ENCODE results near the gene LIPM.

The LIPM gene

GRCh38 chr10:88849234-88849633 is 46.7 kb downstream of the LIPM start:
- ChIA-PET POLR2A (no interaction called here), CTCF (interaction anchor here (1.4 to 2.3 kb wide), 2 partner anchors 14 to 365 kb away, joined by 3 to 14 read pairs; no protein-coding TSS in a partner anchor)
- H3K4me3 ChIP-seq (ENCODE audit: low read depth, low read length) = no peak overlapping the region
- no peak for TF ChIP-seq ZNF169 (tag by site-specific recombination; IDR thresholded peaks at IDR 0.05)
- no peak for TF ChIP-seq ZNF239 (tag by site-specific recombination; IDR thresholded peaks at IDR 0.05)
- no peak for TF ChIP-seq ZNF513 (tag by site-specific recombination; IDR thresholded peaks at IDR 0.05)
- TF ChIP-seq BCL11B (tag by site-specific recombination; IDR thresholded peaks at IDR 0.05; ENCODE audit: low read depth) = no peak
- TF ChIP-seq, protein P1, sequence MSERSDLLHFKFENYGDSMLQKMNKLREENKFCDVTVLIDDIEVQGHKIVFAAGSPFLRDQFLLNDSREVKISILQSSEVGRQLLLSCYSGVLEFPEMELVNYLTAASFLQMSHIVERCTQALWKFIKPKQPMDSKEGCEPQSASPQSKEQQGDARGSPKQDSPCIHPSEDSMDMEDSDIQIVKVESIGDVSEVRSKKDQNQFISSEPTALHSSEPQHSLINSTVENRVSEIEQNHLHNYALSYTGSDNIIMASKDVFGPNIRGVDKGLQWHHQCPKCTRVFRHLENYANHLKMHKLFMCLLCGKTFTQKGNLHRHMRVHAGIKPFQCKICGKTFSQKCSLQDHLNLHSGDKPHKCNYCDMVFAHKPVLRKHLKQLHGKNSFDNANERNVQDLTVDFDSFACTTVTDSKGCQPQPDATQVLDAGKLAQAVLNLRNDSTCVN (tag by site-specific recombination; optimal IDR thresholded peaks at IDR 0.05) = no peak
- no peak for TF ChIP-seq ZSCAN30 (tag by site-specific recombination; IDR thresholded peaks at IDR 0.05)
- no peak for TF ChIP-seq REPIN1 (tag by site-specific recombination; IDR thresholded peaks at IDR 0.05; ENCODE audit: low read depth)
- 0 out of 2 replicates have a peak, but pooled peaks have one; percentile 5 for TF ChIP-seq SCRT2 (tag by site-specific recombination; IDR thresholded peaks at IDR 0.05)
- no peak overlapping the region for H3K27ac ChIP-seq (ENCODE audit: extremely low read depth, low read depth, low read length)
- 0 out of 2 replicates have a peak, but pooled peaks cover under 1% of the 10 kb centered on the region for H3K4me1 ChIP-seq (ENCODE audit: control insufficient read depth, insufficient read depth, low read length)
- no peaks in the 10 kb centered on the region for H3K9me3 ChIP-seq (ENCODE audit: control insufficient read depth, insufficient read depth, low read depth, low read length)
- H3K36me3 ChIP-seq (ENCODE audit: control insufficient read depth in 2 of 2, insufficient read depth in 1 of 2, low read length in 2 of 2) = no peaks in the 10 kb centered on the region

- Histone ChIP-seq H3K9me3 (ENCODE audit: control insufficient read depth, insufficient read depth, low read depth, low read length) (no peaks in the 10 kb centered on the region), H3K27ac (ENCODE audit: extremely low read depth, low read depth, low read length) (no peak overlapping the region), H3K4me1 (ENCODE audit: control insufficient read depth, insufficient read depth, low read length) (0 out of 2 replicates have a peak, but pooled peaks cover 4% of the 10 kb centered on the region), H3K36me3 (ENCODE audit: control insufficient read depth in 2 of 2, insufficient read depth in 1 of 2, low read length in 2 of 2) (no peaks in the 10 kb centered on the region), H3K4me3 (ENCODE audit: low read depth, low read length) (no peak overlapping the region)
- TF ChIP-seq ZNF514 (tag by site-specific recombination; IDR thresholded peaks at IDR 0.05) (no peak), ZNF791 (tag by site-specific recombination; IDR thresholded peaks at IDR 0.05) (no peak), MYNN (tag by site-specific recombination; IDR thresholded peaks at IDR 0.05; ENCODE audit: borderline replicate concordance) (no peak)
- TF ChIP-seq, protein P2, sequence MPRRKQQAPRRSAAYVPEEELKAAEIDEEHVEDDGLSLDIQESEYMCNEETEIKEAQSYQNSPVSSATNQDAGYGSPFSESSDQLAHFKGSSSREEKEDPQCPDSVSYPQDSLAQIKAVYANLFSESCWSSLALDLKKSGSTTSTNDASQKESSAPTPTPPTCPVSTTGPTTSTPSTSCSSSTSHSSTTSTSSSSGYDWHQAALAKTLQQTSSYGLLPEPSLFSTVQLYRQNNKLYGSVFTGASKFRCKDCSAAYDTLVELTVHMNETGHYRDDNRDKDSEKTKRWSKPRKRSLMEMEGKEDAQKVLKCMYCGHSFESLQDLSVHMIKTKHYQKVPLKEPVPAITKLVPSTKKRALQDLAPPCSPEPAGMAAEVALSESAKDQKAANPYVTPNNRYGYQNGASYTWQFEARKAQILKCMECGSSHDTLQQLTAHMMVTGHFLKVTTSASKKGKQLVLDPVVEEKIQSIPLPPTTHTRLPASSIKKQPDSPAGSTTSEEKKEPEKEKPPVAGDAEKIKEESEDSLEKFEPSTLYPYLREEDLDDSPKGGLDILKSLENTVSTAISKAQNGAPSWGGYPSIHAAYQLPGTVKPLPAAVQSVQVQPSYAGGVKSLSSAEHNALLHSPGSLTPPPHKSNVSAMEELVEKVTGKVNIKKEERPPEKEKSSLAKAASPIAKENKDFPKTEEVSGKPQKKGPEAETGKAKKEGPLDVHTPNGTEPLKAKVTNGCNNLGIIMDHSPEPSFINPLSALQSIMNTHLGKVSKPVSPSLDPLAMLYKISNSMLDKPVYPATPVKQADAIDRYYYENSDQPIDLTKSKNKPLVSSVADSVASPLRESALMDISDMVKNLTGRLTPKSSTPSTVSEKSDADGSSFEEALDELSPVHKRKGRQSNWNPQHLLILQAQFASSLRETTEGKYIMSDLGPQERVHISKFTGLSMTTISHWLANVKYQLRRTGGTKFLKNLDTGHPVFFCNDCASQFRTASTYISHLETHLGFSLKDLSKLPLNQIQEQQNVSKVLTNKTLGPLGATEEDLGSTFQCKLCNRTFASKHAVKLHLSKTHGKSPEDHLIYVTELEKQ (tag by site-specific recombination; IDR thresholded peaks at IDR 0.05; ENCODE audit: borderline replicate concordance) = no peak
- TF ChIP-seq, protein P3, sequence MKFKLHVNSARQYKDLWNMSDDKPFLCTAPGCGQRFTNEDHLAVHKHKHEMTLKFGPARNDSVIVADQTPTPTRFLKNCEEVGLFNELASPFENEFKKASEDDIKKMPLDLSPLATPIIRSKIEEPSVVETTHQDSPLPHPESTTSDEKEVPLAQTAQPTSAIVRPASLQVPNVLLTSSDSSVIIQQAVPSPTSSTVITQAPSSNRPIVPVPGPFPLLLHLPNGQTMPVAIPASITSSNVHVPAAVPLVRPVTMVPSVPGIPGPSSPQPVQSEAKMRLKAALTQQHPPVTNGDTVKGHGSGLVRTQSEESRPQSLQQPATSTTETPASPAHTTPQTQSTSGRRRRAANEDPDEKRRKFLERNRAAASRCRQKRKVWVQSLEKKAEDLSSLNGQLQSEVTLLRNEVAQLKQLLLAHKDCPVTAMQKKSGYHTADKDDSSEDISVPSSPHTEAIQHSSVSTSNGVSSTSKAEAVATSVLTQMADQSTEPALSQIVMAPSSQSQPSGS (tag by site-specific recombination; IDR thresholded peaks at IDR 0.05; ENCODE audit: low read depth) = peak; percentile 75
- ChIA-PET POLR2A (no interaction called here), CTCF (interaction anchor here (1.0 to 3.6 kb wide), 4 partner anchors 8 to 82 kb away, joined by 3 to 23 read pairs (median 3); no protein-coding TSS in a partner anchor)
Observed at GRCh38 chr10:88850712-88851111, 48.2 kb downstream of the LIPM start.

GRCh38 chr10:88851706-88852105 is 49.2 kb downstream of the LIPM start, which contains the start of gene ANKRD22:
ANKRD22 (minus strand) TSS chr10:88851844; CDS start chr10:88851607, 237 bp downstream.
- H3K36me3 ChIP-seq (ENCODE audit: control insufficient read depth in 2 of 2, insufficient read depth in 1 of 2, low read length in 2 of 2) = no peaks in the 10 kb centered on the region
- ChIA-PET POLR2A (no interaction called here), CTCF (interaction anchor here (0.6 to 3.6 kb wide), 5 partner anchors 9 to 1307 kb away, joined by 3 to 23 read pairs (median 3); no protein-coding TSS in a partner anchor)
- H3K4me3 ChIP-seq (ENCODE audit: low read depth, low read length) = no peak within 1 kb of the TSS
- no peaks in the 10 kb centered on the region for H3K9me3 ChIP-seq (ENCODE audit: control insufficient read depth, insufficient read depth, low read depth, low read length)
- H3K4me1 ChIP-seq (ENCODE audit: control insufficient read depth, insufficient read depth, low read length) = peaks cover 4% of the 10 kb centered on the region; the same call in 1 of the 2 replicates
- no peak within 1 kb of the TSS for H3K27ac ChIP-seq (ENCODE audit: extremely low read depth, low read depth, low read length)
- TF ChIP-seq GLIS1 (tag by site-specific recombination; IDR thresholded peaks at IDR 0.05) (peak; percentile 44), ZNF600 (tag by site-specific recombination; IDR thresholded peaks at IDR 0.05) (peak; percentile 45; the same call in 1 of the 2 replicates), ZNF140 (tag by site-specific recombination; IDR thresholded peaks at IDR 0.05) (no peak), ZNF791 (tag by site-specific recombination; IDR thresholded peaks at IDR 0.05) (no peak), ZNF302 (tag by site-specific recombination; IDR thresholded peaks at IDR 0.05; ENCODE audit: low read depth) (no peak), ZNF768 (tag by site-specific recombination; IDR thresholded peaks at IDR 0.05) (no peak), WT1 (tag by site-specific recombination; IDR thresholded peaks at IDR 0.05) (no peak), ZNF23 (tag by site-specific recombination; IDR thresholded peaks at IDR 0.05; ENCODE audit: borderline replicate concordance) (no peak)
- TF ChIP-seq, protein P3 (tag by site-specific recombination; IDR thresholded peaks at IDR 0.05; ENCODE audit: low read depth) = no peak

Measured in HEK293 (cell line).